Stomach (tissue), 4 donors: ENCODE data around the gene DEPDC1B.

Source experiments
- CTCF ChIP-seq, 7 experiments: fragments of 450-650 bp in 4 of 7; fragments of 200-600 bp in 3 of 7; sonication (generic) in 3 of 7; IDR thresholded peaks; one replicate each; pipeline ENCODE4 v1.5.1; 2016 to 2019; ENCODE audit warnings: antibody characterized with exemption in 7 of 7, control low read depth in 2 of 7, mild to moderate bottlenecking in 1 of 7
- POLR2A ChIP-seq, 4 donors: fragments of 450-650 bp; IDR thresholded peaks; one replicate each; pipeline ENCODE4 v1.6.1; 2016; ENCODE audit warnings: antibody characterized with exemption in 4 of 4, control low read depth in 2 of 4, mild to moderate bottlenecking in 1 of 4, moderate library complexity in 1 of 4
- POLR2AphosphoS5 ChIP-seq, 3 donors: sonication (generic); formaldehyde crosslinking; IDR thresholded peaks; one replicate each; pipeline ENCODE4 v1.6.1; 2016; ENCODE audit warnings: antibody characterized with exemption in 3 of 3

GRCh38 chr5:60699288-60699608, 718 bp downstream of the DEPDC1B start:
- TF ChIP-seq CTCF (IDR thresholded peaks at IDR 0.05) (no peak), POLR2A (IDR thresholded peaks at IDR 0.05) (no peak), POLR2AphosphoS5 (IDR thresholded peaks at IDR 0.05) (no peak)
